HEK293 (cell line): ENCODE measurements around the gene POLR2C.

ENCODE experiments used
- CTCF ChIA-PET: fragments of 350-600 bp; formaldehyde crosslinking; extraction: SDS; loops from one replicate; lab custom pipeline; 2021; ENCODE audit warnings: antibody characterized with exemption; lab: Yijun Ruan, JAX
- POLR2A ChIA-PET: fragments of 300-600 bp; formaldehyde crosslinking; extraction: SDS; loops from one replicate; lab custom pipeline; 2020; ENCODE audit warnings: antibody characterized with exemption, inconsistent platforms; lab: Yijun Ruan, JAX
- H3K27ac ChIP-seq: fragments of 200-500 bp; sonication (Bioruptor generic); 2 replicates; pipeline ENCODE4 v1.5.1; 2014; ENCODE audit warnings: low read depth, low read length, control low read depth, inconsistent platforms; ENCODE audit errors: extremely low read depth
- H3K36me3 ChIP-seq, 2 experiments: fragments of 200-500 bp in 1 of 2; sonication (Bioruptor generic) in 1 of 2; 1 replicate in 1 of 2; 2 replicates in 1 of 2; pipeline ENCODE4 v1.5.1; 2014 to 2017; ENCODE audit warnings: inconsistent platforms in 2 of 2, low read length in 2 of 2; ENCODE audit not compliant: control insufficient read depth in 2 of 2, insufficient read depth in 1 of 2
- H3K4me1 ChIP-seq: fragments of 200-500 bp; sonication (Bioruptor generic); 2 replicates; pipeline ENCODE4 v1.5.1; 2014; ENCODE audit warnings: mild to moderate bottlenecking, low read length, inconsistent platforms; ENCODE audit not compliant: control insufficient read depth, insufficient read depth
- H3K4me3 ChIP-seq: 2 replicates; pipeline ENCODE4 v1.5.1; 2011; ENCODE audit warnings: low read depth, mild to moderate bottlenecking, control low read depth, low read length, moderate library complexity
- H3K9me3 ChIP-seq: fragments of 200-500 bp; sonication (Bioruptor generic); 2 replicates; pipeline ENCODE4 v1.5.1; 2014; ENCODE audit warnings: low read depth, low read length, inconsistent platforms; ENCODE audit not compliant: control insufficient read depth, insufficient read depth
- BCL11A ChIP-seq: fragments of 450-650 bp; formaldehyde crosslinking; IDR thresholded peaks from 2 replicates; pipeline ENCODE4 v1.5.1; 2016; ENCODE audit warnings: low read depth, missing biosample characterization, missing genetic modification characterization
- IKZF3 ChIP-seq: fragments of 450-650 bp; IDR thresholded peaks from 2 replicates; pipeline ENCODE4 v1.5.0; 2018; ENCODE audit warnings: missing biosample characterization, mild to moderate bottlenecking, missing genetic modification characterization, moderate library complexity
- MZF1 ChIP-seq: fragments of 450-650 bp; formaldehyde crosslinking; IDR thresholded peaks from 2 replicates; pipeline ENCODE4 v1.5.1; 2017; ENCODE audit warnings: missing biosample characterization, missing genetic modification characterization, borderline replicate concordance
- SP2 ChIP-seq: fragments of 450-650 bp; formaldehyde crosslinking; IDR thresholded peaks from 2 replicates; pipeline ENCODE4 v1.5.1; 2016; ENCODE audit warnings: missing biosample characterization, missing genetic modification characterization
- ZBTB1 ChIP-seq: fragments of 450-650 bp; formaldehyde crosslinking; IDR thresholded peaks from 2 replicates; pipeline ENCODE4 v1.5.1; 2016; ENCODE audit warnings: missing biosample characterization, missing genetic modification characterization
- ZBTB17 ChIP-seq: fragments of 450-650 bp; formaldehyde crosslinking; IDR thresholded peaks from 2 replicates; pipeline ENCODE4 v1.5.1; 2016; ENCODE audit warnings: missing biosample characterization, missing genetic modification characterization
- ZFHX2 ChIP-seq: fragments of 450-650 bp; formaldehyde crosslinking; conservative IDR thresholded peaks from 2 replicates; pipeline ENCODE4 v1.5.1; 2016; ENCODE audit warnings: missing biosample characterization, missing genetic modification characterization
- ZNF24 ChIP-seq: fragments of 450-650 bp; formaldehyde crosslinking; IDR thresholded peaks from 2 replicates; pipeline ENCODE4 v1.5.1; 2016; ENCODE audit warnings: missing biosample characterization, missing genetic modification characterization
- ZNF335 ChIP-seq: fragments of 450-650 bp; formaldehyde crosslinking; conservative IDR thresholded peaks from 2 replicates; pipeline ENCODE4 v1.5.1; 2016; ENCODE audit warnings: missing biosample characterization, missing genetic modification characterization
- ZNF514 ChIP-seq: fragments of 450-650 bp; formaldehyde crosslinking; IDR thresholded peaks from 2 replicates; pipeline ENCODE4 v1.5.1; 2016; ENCODE audit warnings: missing biosample characterization, missing genetic modification characterization
- ZNF792 ChIP-seq: fragments of 450-650 bp; formaldehyde crosslinking; IDR thresholded peaks from 2 replicates; pipeline ENCODE4 v1.5.1; 2016; ENCODE audit warnings: missing biosample characterization, missing genetic modification characterization
- ZSCAN16 ChIP-seq: fragments of 450-650 bp; formaldehyde crosslinking; IDR thresholded peaks from 2 replicates; pipeline ENCODE4 v1.5.1; 2016; ENCODE audit warnings: missing biosample characterization, missing genetic modification characterization
- ZSCAN23 ChIP-seq: fragments of 450-650 bp; formaldehyde crosslinking; IDR thresholded peaks from 2 replicates; pipeline ENCODE4 v1.5.1; 2016; ENCODE audit warnings: missing biosample characterization, missing genetic modification characterization
- TF ChIP-seq, protein P1 (sequence below): fragments of 450-650 bp; formaldehyde crosslinking; IDR thresholded peaks from 2 replicates; pipeline ENCODE4 v1.5.0; 2017; ENCODE audit warnings: missing biosample characterization, missing genetic modification characterization, borderline replicate concordance
- TF ChIP-seq, protein P2 (sequence below): fragments of 450-650 bp; formaldehyde crosslinking; IDR thresholded peaks from 2 replicates; pipeline ENCODE4 v1.5.1; 2017; ENCODE audit warnings: missing biosample characterization, missing genetic modification characterization
- TF ChIP-seq, protein P3 (sequence below): fragments of 450-650 bp; formaldehyde crosslinking; IDR thresholded peaks from 2 replicates; pipeline ENCODE4 v1.5.1; 2016; ENCODE audit warnings: missing biosample characterization, missing genetic modification characterization
- TF ChIP-seq, protein P4 (sequence below): fragments of 450-650 bp; formaldehyde crosslinking; IDR thresholded peaks from 2 replicates; pipeline ENCODE4 v1.5.1; 2016; ENCODE audit warnings: missing biosample characterization, missing genetic modification characterization
- TF ChIP-seq, protein P5 (sequence below): fragments of 450-650 bp; formaldehyde crosslinking; IDR thresholded peaks from 2 replicates; pipeline ENCODE4 v1.5.1; 2016; ENCODE audit warnings: missing biosample characterization, missing genetic modification characterization
- TF ChIP-seq, protein P6 (sequence below): fragments of 450-650 bp; formaldehyde crosslinking; IDR thresholded peaks from 2 replicates; pipeline ENCODE4 v1.5.1; 2016; ENCODE audit warnings: missing biosample characterization, missing genetic modification characterization
- TF ChIP-seq, protein P7 (sequence below): fragments of 450-650 bp; formaldehyde crosslinking; IDR thresholded peaks from 2 replicates; pipeline ENCODE4 v1.5.1; 2016; ENCODE audit warnings: missing biosample characterization, missing genetic modification characterization

POLR2C gene

DNA sequence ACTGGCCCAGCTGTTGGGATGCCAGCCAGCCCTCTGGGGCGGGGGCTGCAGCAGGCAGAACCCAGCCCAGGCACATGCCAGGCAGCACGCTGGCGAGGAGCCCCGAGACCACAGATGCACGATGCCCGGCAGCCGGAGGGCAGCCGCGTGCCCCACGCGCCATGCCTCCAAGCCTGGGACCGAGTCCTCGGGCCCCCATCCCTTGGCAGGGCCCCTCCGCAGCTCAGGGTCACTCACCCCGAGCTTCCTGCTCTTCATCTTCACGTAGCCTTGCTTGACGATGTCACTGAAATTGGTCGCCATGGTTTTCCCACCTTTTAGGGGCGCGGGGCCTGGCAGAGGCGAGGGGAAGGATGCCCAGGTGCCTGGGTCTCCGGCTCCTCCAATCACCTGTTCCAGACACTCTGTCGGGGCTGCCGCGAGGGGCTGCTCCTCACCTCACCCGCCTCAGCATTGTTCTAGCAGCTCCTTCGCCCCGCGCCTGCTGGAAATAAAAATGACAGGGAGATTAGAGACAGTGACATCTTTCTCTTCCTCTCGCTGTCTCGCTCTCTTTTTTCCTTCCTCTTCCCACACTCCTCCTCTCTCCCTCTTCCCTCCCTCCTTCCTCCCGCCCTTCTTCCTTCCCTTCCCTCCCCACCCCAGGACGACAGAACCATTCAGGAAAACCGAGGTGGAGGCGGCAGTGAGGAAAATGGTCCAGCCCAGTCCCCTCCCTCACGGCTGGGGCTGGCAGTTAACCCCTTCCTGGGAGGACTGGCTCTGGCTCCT lies 16.9 kb downstream of the POLR2C start:
- Histone ChIP-seq H3K4me1 (no peaks in the 10 kb centered on the region), H3K4me3 (no peak overlapping the region), H3K36me3 (peaks cover 0 to 8% of the 10 kb centered on the region in 2 experiments; a peak in 1 of 3 replicates), H3K27ac (no peak overlapping the region), H3K9me3 (no peaks in the 10 kb centered on the region)
- CTCF ChIA-PET: interaction anchor here (0.6 to 3.2 kb wide), 4 partner anchors 14 to 898 kb away, joined by 3 to 16 read pairs (median 4); no protein-coding TSS in a partner anchor
- POLR2A ChIA-PET: interaction anchor here (1.3 kb wide), 1 partner anchor 17 kb away, joined by 3 read pairs; the partner anchor contains the start of gene POLR2C
- TF ChIP-seq BCL11A (tag by site-specific recombination): no peak
- peak; percentile 31 for TF ChIP-seq ZFHX2 (tag by site-specific recombination)
- peak; percentile 76 for TF ChIP-seq SP2 (tag by site-specific recombination)
- TF ChIP-seq IKZF3: peak; percentile 27; the same call in 1 of the 2 replicates
- no peak for TF ChIP-seq ZNF792 (tag by site-specific recombination)
- TF ChIP-seq, protein P1, sequence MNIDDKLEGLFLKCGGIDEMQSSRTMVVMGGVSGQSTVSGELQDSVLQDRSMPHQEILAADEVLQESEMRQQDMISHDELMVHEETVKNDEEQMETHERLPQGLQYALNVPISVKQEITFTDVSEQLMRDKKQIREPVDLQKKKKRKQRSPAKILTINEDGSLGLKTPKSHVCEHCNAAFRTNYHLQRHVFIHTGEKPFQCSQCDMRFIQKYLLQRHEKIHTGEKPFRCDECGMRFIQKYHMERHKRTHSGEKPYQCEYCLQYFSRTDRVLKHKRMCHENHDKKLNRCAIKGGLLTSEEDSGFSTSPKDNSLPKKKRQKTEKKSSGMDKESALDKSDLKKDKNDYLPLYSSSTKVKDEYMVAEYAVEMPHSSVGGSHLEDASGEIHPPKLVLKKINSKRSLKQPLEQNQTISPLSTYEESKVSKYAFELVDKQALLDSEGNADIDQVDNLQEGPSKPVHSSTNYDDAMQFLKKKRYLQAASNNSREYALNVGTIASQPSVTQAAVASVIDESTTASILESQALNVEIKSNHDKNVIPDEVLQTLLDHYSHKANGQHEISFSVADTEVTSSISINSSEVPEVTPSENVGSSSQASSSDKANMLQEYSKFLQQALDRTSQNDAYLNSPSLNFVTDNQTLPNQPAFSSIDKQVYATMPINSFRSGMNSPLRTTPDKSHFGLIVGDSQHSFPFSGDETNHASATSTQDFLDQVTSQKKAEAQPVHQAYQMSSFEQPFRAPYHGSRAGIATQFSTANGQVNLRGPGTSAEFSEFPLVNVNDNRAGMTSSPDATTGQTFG: no peak
- TF ChIP-seq, protein P2, sequence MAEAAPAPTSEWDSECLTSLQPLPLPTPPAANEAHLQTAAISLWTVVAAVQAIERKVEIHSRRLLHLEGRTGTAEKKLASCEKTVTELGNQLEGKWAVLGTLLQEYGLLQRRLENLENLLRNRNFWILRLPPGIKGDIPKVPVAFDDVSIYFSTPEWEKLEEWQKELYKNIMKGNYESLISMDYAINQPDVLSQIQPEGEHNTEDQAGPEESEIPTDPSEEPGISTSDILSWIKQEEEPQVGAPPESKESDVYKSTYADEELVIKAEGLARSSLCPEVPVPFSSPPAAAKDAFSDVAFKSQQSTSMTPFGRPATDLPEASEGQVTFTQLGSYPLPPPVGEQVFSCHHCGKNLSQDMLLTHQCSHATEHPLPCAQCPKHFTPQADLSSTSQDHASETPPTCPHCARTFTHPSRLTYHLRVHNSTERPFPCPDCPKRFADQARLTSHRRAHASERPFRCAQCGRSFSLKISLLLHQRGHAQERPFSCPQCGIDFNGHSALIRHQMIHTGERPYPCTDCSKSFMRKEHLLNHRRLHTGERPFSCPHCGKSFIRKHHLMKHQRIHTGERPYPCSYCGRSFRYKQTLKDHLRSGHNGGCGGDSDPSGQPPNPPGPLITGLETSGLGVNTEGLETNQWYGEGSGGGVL: peak; percentile 81
- TF ChIP-seq, protein P3, sequence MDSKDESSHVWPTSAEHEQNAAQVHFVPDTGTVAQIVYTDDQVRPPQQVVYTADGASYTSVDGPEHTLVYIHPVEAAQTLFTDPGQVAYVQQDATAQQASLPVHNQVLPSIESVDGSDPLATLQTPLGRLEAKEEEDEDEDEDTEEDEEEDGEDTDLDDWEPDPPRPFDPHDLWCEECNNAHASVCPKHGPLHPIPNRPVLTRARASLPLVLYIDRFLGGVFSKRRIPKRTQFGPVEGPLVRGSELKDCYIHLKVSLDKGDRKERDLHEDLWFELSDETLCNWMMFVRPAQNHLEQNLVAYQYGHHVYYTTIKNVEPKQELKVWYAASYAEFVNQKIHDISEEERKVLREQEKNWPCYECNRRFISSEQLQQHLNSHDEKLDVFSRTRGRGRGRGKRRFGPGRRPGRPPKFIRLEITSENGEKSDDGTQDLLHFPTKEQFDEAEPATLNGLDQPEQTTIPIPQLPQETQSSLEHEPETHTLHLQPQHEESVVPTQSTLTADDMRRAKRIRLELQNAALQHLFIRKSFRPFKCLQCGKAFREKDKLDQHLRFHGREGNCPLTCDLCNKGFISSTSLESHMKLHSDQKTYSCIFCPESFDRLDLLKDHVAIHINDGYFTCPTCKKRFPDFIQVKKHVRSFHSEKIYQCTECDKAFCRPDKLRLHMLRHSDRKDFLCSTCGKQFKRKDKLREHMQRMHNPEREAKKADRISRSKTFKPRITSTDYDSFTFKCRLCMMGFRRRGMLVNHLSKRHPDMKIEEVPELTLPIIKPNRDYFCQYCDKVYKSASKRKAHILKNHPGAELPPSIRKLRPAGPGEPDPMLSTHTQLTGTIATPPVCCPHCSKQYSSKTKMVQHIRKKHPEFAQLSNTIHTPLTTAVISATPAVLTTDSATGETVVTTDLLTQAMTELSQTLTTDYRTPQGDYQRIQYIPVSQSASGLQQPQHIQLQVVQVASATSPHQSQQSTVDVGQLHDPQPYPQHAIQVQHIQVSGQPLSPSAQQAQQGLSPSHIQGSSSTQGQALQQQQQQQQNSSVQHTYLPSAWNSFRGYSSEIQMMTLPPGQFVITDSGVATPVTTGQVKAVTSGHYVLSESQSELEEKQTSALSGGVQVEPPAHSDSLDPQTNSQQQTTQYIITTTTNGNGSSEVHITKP: peak; percentile 99
- TF ChIP-seq, protein P4, sequence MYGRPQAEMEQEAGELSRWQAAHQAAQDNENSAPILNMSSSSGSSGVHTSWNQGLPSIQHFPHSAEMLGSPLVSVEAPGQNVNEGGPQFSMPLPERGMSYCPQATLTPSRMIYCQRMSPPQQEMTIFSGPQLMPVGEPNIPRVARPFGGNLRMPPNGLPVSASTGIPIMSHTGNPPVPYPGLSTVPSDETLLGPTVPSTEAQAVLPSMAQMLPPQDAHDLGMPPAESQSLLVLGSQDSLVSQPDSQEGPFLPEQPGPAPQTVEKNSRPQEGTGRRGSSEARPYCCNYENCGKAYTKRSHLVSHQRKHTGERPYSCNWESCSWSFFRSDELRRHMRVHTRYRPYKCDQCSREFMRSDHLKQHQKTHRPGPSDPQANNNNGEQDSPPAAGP (tag by site-specific recombination): peak; percentile 35; the same call in 1 of the 2 replicates
- TF ChIP-seq MZF1 (tag by site-specific recombination): no peak
- TF ChIP-seq, protein P5, sequence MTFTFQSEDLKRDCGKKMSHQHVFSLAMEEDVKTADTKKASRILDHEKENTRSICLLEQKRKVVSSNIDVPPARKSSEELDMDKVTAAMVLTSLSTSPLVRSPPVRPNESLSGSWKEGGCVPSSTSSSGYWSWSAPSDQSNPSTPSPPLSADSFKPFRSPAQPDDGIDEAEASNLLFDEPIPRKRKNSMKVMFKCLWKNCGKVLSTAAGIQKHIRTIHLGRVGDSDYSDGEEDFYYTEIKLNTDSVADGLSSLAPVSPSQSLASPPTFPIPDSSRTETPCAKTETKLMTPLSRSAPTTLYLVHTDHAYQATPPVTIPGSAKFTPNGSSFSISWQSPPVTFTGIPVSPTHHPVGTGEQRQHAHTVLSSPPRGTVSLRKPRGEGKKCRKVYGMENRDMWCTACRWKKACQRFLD: no peak
- TF ChIP-seq ZBTB17: 0 out of 2 replicates have a peak, but pooled peaks have one; percentile 26
- TF ChIP-seq, protein P6, sequence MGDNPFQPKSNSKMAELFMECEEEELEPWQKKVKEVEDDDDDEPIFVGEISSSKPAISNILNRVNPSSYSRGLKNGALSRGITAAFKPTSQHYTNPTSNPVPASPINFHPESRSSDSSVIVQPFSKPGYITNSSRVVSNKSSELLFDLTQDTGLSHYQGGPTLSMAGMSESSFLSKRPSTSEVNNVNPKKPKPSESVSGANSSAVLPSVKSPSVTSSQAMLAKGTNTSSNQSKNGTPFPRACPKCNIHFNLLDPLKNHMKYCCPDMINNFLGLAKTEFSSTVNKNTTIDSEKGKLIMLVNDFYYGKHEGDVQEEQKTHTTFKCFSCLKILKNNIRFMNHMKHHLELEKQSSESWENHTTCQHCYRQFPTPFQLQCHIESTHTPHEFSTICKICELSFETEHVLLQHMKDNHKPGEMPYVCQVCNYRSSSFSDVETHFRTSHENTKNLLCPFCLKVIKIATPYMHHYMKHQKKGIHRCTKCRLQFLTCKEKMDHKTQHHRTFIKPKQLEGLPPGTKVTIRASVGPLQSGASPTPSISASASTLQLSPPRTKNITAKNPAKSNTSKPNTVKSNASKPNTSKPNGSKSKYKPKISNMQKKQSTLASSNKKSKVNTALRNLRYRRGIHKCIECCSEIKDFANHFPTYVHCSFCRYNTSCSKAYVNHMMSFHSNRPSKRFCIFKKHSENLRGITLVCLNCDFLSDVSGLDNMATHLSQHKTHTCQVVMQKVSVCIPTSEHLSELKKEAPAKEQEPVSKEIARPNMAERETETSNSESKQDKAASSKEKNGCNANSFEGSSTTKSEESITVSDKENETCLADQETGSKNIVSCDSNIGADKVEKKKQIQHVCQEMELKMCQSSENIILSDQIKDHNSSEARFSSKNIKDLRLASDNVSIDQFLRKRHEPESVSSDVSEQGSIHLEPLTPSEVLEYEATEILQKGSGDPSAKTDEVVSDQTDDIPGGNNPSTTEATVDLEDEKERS (tag by site-specific recombination): no peak
- TF ChIP-seq ZSCAN16 (tag by site-specific recombination): no peak
- TF ChIP-seq ZNF24: no peak
- TF ChIP-seq ZBTB1 (tag by site-specific recombination): no peak
- TF ChIP-seq ZSCAN23 (tag by site-specific recombination): no peak
- TF ChIP-seq ZNF514 (tag by site-specific recombination): no peak
- TF ChIP-seq, protein P7, sequence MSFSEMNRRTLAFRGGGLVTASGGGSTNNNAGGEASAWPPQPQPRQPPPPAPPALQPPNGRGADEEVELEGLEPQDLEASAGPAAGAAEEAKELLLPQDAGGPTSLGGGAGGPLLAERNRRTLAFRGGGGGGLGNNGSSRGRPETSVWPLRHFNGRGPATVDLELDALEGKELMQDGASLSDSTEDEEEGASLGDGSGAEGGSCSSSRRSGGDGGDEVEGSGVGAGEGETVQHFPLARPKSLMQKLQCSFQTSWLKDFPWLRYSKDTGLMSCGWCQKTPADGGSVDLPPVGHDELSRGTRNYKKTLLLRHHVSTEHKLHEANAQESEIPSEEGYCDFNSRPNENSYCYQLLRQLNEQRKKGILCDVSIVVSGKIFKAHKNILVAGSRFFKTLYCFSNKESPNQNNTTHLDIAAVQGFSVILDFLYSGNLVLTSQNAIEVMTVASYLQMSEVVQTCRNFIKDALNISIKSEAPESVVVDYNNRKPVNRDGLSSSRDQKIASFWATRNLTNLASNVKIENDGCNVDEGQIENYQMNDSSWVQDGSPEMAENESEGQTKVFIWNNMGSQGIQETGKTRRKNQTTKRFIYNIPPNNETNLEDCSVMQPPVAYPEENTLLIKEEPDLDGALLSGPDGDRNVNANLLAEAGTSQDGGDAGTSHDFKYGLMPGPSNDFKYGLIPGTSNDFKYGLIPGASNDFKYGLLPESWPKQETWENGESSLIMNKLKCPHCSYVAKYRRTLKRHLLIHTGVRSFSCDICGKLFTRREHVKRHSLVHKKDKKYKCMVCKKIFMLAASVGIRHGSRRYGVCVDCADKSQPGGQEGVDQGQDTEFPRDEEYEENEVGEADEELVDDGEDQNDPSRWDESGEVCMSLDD (tag by site-specific recombination): no peak
- 0 out of 2 replicates have a peak, but pooled peaks have one; percentile 15 for TF ChIP-seq ZNF335 (tag by site-specific recombination)
